ENCODE measurements around the gene ZNF687.

Gene ZNF687

DNA sequence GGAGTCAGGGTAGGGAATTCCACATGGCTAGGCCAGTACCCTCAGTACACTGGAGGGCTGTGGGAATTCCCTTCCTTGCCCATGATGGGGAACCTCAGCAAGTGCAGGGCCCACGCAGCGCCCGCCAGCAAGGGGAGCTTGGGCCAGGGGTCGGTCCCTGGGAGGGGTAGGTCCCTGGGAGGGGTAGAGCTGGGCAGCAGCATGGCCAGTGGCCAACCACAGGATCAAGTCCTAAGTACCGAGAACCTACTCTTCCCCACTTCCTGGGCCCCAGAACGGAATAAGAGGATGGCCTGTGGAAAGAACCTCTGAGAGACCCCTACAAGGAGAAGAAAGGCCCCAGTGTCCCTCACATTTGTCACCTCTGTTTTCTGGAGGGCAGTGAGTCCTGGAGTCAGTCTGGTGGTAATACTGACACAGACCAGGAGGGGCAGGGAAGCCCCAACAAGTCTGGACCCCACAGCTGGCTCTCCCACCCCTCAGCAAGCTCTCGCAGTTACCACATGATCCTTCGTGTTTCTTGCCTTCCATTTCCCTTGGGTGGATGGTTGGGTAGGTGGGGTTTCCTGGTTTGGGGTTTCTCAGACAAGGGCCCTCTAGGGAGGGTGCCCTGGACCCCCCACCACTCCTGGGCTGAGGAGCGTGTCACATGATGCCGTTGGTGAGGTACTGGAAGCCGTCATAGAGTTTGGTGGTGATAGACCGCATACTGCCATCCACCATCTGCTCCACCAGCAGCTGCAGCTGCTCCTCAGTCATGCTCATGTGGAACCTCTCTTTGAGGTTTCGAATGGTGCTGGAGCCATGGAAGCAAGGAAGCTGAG, 10.3 kb downstream of the ZNF687 start:
- TF ChIP-seq, protein P1, sequence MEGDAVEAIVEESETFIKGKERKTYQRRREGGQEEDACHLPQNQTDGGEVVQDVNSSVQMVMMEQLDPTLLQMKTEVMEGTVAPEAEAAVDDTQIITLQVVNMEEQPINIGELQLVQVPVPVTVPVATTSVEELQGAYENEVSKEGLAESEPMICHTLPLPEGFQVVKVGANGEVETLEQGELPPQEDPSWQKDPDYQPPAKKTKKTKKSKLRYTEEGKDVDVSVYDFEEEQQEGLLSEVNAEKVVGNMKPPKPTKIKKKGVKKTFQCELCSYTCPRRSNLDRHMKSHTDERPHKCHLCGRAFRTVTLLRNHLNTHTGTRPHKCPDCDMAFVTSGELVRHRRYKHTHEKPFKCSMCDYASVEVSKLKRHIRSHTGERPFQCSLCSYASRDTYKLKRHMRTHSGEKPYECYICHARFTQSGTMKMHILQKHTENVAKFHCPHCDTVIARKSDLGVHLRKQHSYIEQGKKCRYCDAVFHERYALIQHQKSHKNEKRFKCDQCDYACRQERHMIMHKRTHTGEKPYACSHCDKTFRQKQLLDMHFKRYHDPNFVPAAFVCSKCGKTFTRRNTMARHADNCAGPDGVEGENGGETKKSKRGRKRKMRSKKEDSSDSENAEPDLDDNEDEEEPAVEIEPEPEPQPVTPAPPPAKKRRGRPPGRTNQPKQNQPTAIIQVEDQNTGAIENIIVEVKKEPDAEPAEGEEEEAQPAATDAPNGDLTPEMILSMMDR (IDR thresholded peaks at IDR 0.05), result no peak

GRCh38 chr1:151293093-151293492, 11.0 kb downstream of the ZNF687 start:
- TF ChIP-seq, protein P1 (IDR thresholded peaks at IDR 0.05), result no peak

GRCh38 chr1:151294742-151295462, 12.8 kb downstream of the ZNF687 start:
- TF ChIP-seq, protein P1 (IDR thresholded peaks at IDR 0.05), result no peak

- TF ChIP-seq, protein P1 (IDR thresholded peaks at IDR 0.05), result no peak
Observed at GRCh38 chr1:151309811-151310323, 27.8 kb downstream of the ZNF687 start.

- TF ChIP-seq, protein P1 (IDR thresholded peaks at IDR 0.05), result no peak
Observed at GRCh38 chr1:151311011-151311410, 28.9 kb downstream of the ZNF687 start.

DNA sequence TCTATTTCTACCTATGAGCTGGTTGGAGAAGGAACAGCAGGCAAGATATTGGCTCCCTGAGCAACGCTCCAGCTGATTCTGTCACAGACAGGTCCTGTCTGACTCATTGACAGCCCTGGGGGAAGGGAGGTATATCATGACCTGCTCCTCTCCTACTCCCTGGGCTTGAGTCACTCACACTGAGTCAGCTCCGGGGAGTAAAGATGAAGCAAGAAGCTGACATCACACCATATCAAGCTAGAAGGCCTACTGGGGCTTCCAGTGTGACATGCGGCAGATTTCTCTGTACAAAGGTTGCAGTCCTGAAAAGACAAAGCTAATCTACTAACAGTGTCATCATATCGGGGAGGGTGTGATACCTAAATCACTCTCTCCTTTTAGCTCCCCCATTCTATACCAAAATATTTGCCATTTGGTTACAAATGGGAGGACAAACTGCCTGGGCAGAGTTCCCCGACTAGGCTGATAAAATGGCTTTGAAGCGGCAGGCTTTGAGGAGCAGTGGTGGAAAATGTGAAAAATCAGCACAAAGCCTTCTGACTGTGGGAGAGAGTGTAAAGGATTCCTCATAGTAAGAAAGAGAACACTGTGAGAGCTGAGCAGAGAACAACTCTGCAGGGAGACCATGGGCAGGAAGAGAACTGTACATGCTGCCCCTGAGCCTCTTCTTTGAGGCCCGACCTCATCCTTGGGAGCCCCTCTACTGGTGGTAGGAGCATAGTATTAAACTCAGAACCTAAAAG, 29.7 kb downstream of the ZNF687 start:
- TF ChIP-seq, protein P1 (IDR thresholded peaks at IDR 0.05), result no peak

GRCh38 chr1:151312411-151312810, 30.3 kb downstream of the ZNF687 start:
- TF ChIP-seq, protein P1 (IDR thresholded peaks at IDR 0.05), result no peak
